Measurements from ENCODE around the gene ARHGAP26. TPM values are rescaled to one million over a fixed set of nuclear protein-coding genes. Genes with fewer than 3 reads are reported as not detected.

The ARHGAP26 gene
- total RNA-seq, 1 donor from 2014 or later: 20.0 TPM

GRCh38 chr5:142740474-142741242, 29.5 kb upstream of the ARHGAP26 start:
- intact Hi-C loops (cut with micrococcal nuclease): no loop called here
- no peak for DNase-seq (ENCODE audit: low spot score)
- no peaks in the 10 kb centered on the region for H3K4me1 Mint-ChIP-seq (ENCODE audit: low read depth)

GRCh38 chr5:142743592-142744441, 26.4 kb upstream of the ARHGAP26 start:
- intact Hi-C loops (cut with micrococcal nuclease): no loop called here
- Mint-ChIP-seq H3K27me3 (ENCODE audit: insufficient read depth) (no peaks in the 10 kb centered on the region), H3K36me3 (ENCODE audit: low read depth) (no peaks in the 10 kb centered on the region), H3K9me3 (no peaks in the 10 kb centered on the region), H3K4me3 (no peak overlapping the region), H3K27ac (no peak overlapping the region), H3K4me1 (ENCODE audit: low read depth) (peaks cover 4% of the 10 kb centered on the region)
- no peak for DNase-seq (ENCODE audit: low spot score)

More at GRCh38 chr5:142740474-142741242, 29.5 kb upstream of the ARHGAP26 start:
- H3K27me3 Mint-ChIP-seq (ENCODE audit: insufficient read depth): no peaks in the 10 kb centered on the region
- H3K36me3 Mint-ChIP-seq (ENCODE audit: low read depth): no peaks in the 10 kb centered on the region
- no peak overlapping the region for H3K27ac Mint-ChIP-seq
- H3K9me3 Mint-ChIP-seq: no peaks in the 10 kb centered on the region
- H3K4me3 Mint-ChIP-seq: no peak overlapping the region

- no peaks in the 10 kb centered on the region for H3K9me3 Mint-ChIP-seq
- DNase-seq (ENCODE audit: low spot score): no peak
- H3K4me3 Mint-ChIP-seq: no peak overlapping the region
- no peaks in the 10 kb centered on the region for H3K27me3 Mint-ChIP-seq (ENCODE audit: insufficient read depth)
- H3K36me3 Mint-ChIP-seq (ENCODE audit: low read depth): no peaks in the 10 kb centered on the region
- H3K27ac Mint-ChIP-seq: no peak overlapping the region
- H3K4me1 Mint-ChIP-seq (ENCODE audit: low read depth): peaks cover 16% of the 10 kb centered on the region
- intact Hi-C loops (cut with micrococcal nuclease): no loop called here
Observed at GRCh38 chr5:142745268-142745667, 24.9 kb upstream of the ARHGAP26 start.

GRCh38 chr5:142746532-142747433, 23.4 kb upstream of the ARHGAP26 start:
- intact Hi-C loops (cut with micrococcal nuclease): no loop called here
- H3K4me3 Mint-ChIP-seq: no peak overlapping the region

GRCh38 chr5:142748132-142748531, 22.0 kb upstream of the ARHGAP26 start:
- DNase-seq (ENCODE audit: low spot score): no peak

More at GRCh38 chr5:142746532-142747433, 23.4 kb upstream of the ARHGAP26 start:
- H3K27ac Mint-ChIP-seq: no peak overlapping the region
- H3K36me3 Mint-ChIP-seq (ENCODE audit: low read depth): no peaks in the 10 kb centered on the region
- no peaks in the 10 kb centered on the region for H3K27me3 Mint-ChIP-seq (ENCODE audit: insufficient read depth)
- no peaks in the 10 kb centered on the region for H3K9me3 Mint-ChIP-seq
- peaks cover 16% of the 10 kb centered on the region for H3K4me1 Mint-ChIP-seq (ENCODE audit: low read depth)
- DNase-seq (ENCODE audit: low spot score): no peak

GRCh38 chr5:142748568-142749249, 21.5 kb upstream of the ARHGAP26 start:
- Mint-ChIP-seq H3K36me3 (ENCODE audit: low read depth) (no peaks in the 10 kb centered on the region), H3K4me3 (no peak overlapping the region), H3K9me3 (no peaks in the 10 kb centered on the region), H3K4me1 (ENCODE audit: low read depth) (peaks cover 16% of the 10 kb centered on the region), H3K27me3 (ENCODE audit: insufficient read depth) (peaks cover 2% of the 10 kb centered on the region), H3K27ac (no peak overlapping the region)
- intact Hi-C loops (cut with micrococcal nuclease): loop anchor here (1.0 to 2.0 kb wide), 5 partner anchors 21 to 140 kb away; no protein-coding TSS in a partner anchor
- DNase-seq (ENCODE audit: low spot score): no peak

More at GRCh38 chr5:142748132-142748531, 22.0 kb upstream of the ARHGAP26 start:
- Mint-ChIP-seq H3K36me3 (ENCODE audit: low read depth) (no peaks in the 10 kb centered on the region), H3K27ac (no peak overlapping the region), H3K4me1 (ENCODE audit: low read depth) (peaks cover 16% of the 10 kb centered on the region), H3K4me3 (no peak overlapping the region), H3K27me3 (ENCODE audit: insufficient read depth) (peaks cover 2% of the 10 kb centered on the region), H3K9me3 (no peaks in the 10 kb centered on the region)
- intact Hi-C loops (cut with micrococcal nuclease): loop anchor here (1.0 to 2.0 kb wide), 5 partner anchors 21 to 140 kb away; no protein-coding TSS in a partner anchor

GRCh38 chr5:142749321-142749720, 20.9 kb upstream of the ARHGAP26 start:
- Mint-ChIP-seq H3K36me3 (ENCODE audit: low read depth) (no peaks in the 10 kb centered on the region), H3K9me3 (no peaks in the 10 kb centered on the region), H3K27me3 (ENCODE audit: insufficient read depth) (peaks cover 2% of the 10 kb centered on the region), H3K4me3 (no peak overlapping the region), H3K4me1 (ENCODE audit: low read depth) (peaks cover 16% of the 10 kb centered on the region), H3K27ac (no peak overlapping the region)
- DNase-seq (ENCODE audit: low spot score): no peak
- intact Hi-C loops (cut with micrococcal nuclease): loop anchor here (2.0 kb wide), 1 partner anchor 37 kb away; no protein-coding TSS in a partner anchor

GRCh38 chr5:142753116-142753631, 17.0 kb upstream of the ARHGAP26 start:
- DNase-seq (ENCODE audit: low spot score): no peak
- no peak overlapping the region for H3K4me3 Mint-ChIP-seq
- peaks cover 2% of the 10 kb centered on the region for H3K27me3 Mint-ChIP-seq (ENCODE audit: insufficient read depth)
- no peaks in the 10 kb centered on the region for H3K9me3 Mint-ChIP-seq
- no peaks in the 10 kb centered on the region for H3K36me3 Mint-ChIP-seq (ENCODE audit: low read depth)
- intact Hi-C loops (cut with micrococcal nuclease): no loop called here
- H3K27ac Mint-ChIP-seq: no peak overlapping the region
- H3K4me1 Mint-ChIP-seq (ENCODE audit: low read depth): peaks cover 24% of the 10 kb centered on the region

GRCh38 chr5:142754031-142754430, 16.1 kb upstream of the ARHGAP26 start:
- H3K36me3 Mint-ChIP-seq (ENCODE audit: low read depth): no peaks in the 10 kb centered on the region
- DNase-seq (ENCODE audit: low spot score): no peak

GRCh38 chr5:142756576-142756975, 13.6 kb upstream of the ARHGAP26 start:
- H3K27me3 Mint-ChIP-seq (ENCODE audit: insufficient read depth): peaks cover 2% of the 10 kb centered on the region
- H3K27ac Mint-ChIP-seq: no peak overlapping the region
- no peaks in the 10 kb centered on the region for H3K36me3 Mint-ChIP-seq (ENCODE audit: low read depth)
- DNase-seq (ENCODE audit: low spot score): no peak
- no peaks in the 10 kb centered on the region for H3K9me3 Mint-ChIP-seq
- peaks cover 18% of the 10 kb centered on the region for H3K4me1 Mint-ChIP-seq (ENCODE audit: low read depth)
- intact Hi-C loops (cut with micrococcal nuclease): no loop called here
- no peak overlapping the region for H3K4me3 Mint-ChIP-seq

More at GRCh38 chr5:142754031-142754430, 16.1 kb upstream of the ARHGAP26 start:
- Mint-ChIP-seq H3K4me3 (no peak overlapping the region), H3K27ac (no peak overlapping the region), H3K4me1 (ENCODE audit: low read depth) (peaks cover 26% of the 10 kb centered on the region), H3K27me3 (ENCODE audit: insufficient read depth) (peaks cover 2% of the 10 kb centered on the region), H3K9me3 (no peaks in the 10 kb centered on the region)
- intact Hi-C loops (cut with micrococcal nuclease): no loop called here

GRCh38 chr5:142757564-142757963, 12.6 kb upstream of the ARHGAP26 start:
- Mint-ChIP-seq H3K27me3 (ENCODE audit: insufficient read depth) (peaks cover 6% of the 10 kb centered on the region), H3K9me3 (no peaks in the 10 kb centered on the region), H3K36me3 (ENCODE audit: low read depth) (no peaks in the 10 kb centered on the region), H3K4me3 (no peak overlapping the region), H3K4me1 (ENCODE audit: low read depth) (peaks cover 18% of the 10 kb centered on the region), H3K27ac (no peak overlapping the region)
- intact Hi-C loops (cut with micrococcal nuclease): no loop called here
- DNase-seq (ENCODE audit: low spot score): no peak

Data from activated T-helper 1 cell treated with anti-CD3 and anti-CD28 coated beads, Interleukin-12 subunit alpha, Interleukin-12 subunit beta, Interleukin-2, Interleukin-4 antibody, amounts not matched to agents 30 ng/mL and 10 ng/mL and 1 ng/mL, durations not matched to agents 14 hours and 24 hours and 36 hours (primary cell).